Measurements from ENCODE around the gene DDRGK1. TPM values are rescaled to one million over a fixed set of nuclear protein-coding genes. Genes with fewer than 3 reads are reported as not detected.

Gene DDRGK1
- total RNA-seq, 1 donor from 2014 or later, result 108 TPM

- H3K9me3 ChIP-seq, result no peaks in the 10 kb centered on the region
- H3K4me1 ChIP-seq, result no peaks in the 10 kb centered on the region
- H3K36me3 ChIP-seq, result no peaks in the 10 kb centered on the region
- intact Hi-C loops (cut with DNase I), result no loop called here
- no peak overlapping the region for H3K27ac ChIP-seq
- ATAC-seq (no peak), DNase-seq (no peak)
- TF ChIP-seq, protein P1, sequence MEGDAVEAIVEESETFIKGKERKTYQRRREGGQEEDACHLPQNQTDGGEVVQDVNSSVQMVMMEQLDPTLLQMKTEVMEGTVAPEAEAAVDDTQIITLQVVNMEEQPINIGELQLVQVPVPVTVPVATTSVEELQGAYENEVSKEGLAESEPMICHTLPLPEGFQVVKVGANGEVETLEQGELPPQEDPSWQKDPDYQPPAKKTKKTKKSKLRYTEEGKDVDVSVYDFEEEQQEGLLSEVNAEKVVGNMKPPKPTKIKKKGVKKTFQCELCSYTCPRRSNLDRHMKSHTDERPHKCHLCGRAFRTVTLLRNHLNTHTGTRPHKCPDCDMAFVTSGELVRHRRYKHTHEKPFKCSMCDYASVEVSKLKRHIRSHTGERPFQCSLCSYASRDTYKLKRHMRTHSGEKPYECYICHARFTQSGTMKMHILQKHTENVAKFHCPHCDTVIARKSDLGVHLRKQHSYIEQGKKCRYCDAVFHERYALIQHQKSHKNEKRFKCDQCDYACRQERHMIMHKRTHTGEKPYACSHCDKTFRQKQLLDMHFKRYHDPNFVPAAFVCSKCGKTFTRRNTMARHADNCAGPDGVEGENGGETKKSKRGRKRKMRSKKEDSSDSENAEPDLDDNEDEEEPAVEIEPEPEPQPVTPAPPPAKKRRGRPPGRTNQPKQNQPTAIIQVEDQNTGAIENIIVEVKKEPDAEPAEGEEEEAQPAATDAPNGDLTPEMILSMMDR (IDR thresholded peaks at IDR 0.05), result no peak
- H3K27me3 ChIP-seq, result no peaks in the 10 kb centered on the region
- no peak overlapping the region for H3K4me3 ChIP-seq
Observed at GRCh38 chr20:3166913-3167342, 37.6 kb downstream of the DDRGK1 start.

DNA sequence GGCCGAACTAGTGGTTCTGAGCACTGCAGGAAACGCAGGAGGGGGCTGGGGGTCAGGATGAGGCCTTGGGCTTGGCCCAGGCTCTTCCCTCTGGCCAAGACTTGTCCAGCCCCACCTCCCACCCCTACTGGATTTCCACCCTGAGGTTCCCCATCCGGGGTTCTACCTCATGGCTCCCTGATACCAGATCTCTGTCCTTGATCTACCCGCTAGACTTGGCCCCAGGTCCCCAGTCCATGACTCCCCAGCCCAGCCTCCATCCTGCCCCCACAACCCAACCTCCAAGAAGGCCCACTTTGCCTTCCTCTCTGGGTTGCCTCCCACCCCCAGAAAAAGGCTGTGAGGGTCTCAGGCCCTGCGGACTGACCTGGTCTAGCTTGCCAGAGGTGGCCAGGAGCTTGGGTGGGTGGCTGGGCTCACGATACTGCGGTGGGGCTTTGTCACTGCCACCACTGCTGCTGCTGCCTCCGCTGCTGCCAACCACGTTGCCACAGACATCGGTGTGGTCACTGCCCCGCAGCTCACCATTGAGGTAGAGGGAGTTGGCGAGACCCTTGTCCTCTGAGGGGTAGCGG lies 38.1 kb downstream of the DDRGK1 start:
- intact Hi-C loops (cut with DNase I), result no loop called here
- no peak for ATAC-seq
- no peak overlapping the region for H3K27ac ChIP-seq

DNA sequence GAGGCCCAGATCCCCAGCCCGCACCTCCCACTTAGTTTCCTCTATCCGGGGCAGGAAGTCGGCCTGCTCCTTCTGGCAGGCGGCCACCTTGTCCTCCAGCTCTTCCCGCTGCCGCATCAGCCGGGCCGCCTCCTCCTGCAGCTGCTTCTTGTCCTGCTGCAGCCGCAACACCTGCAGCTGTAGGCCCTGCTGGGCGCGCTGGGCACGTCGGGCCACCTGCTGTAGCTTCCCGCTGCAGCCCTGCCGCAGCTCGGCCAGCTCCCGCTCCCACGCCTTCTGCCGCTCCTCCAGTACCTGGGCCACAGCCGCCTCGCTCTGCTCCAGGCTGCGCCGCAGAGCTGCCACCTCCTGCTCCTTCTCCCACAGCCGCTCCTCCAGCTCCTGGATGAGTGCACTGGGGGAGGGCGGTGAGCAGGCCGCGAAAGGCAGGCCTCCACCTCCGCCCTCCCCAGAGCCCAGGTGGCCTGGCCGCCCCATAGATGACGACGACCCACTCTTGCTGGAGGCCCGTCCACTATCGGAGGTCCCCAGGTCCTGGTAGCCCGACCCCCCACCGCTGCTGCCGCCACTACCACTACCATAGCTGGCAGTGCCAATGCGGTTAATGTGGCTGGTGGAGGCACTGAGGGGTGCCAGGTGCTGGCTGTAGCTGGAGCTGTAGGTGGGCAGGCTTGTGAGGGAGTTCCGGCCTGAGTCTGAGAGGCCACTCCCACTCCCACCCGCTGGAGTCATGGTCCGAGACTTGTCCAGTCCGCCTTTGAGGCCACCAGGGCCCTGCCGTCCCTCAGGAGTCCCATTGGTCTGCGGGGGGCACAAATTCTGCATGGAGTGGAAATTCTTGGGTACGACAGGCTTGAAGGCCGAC lies 38.8 kb downstream of the DDRGK1 start:
- Histone ChIP-seq H3K9me3 (no peaks in the 10 kb centered on the region), H3K4me1 (no peaks in the 10 kb centered on the region), H3K4me3 (no peak overlapping the region), H3K27ac (no peak overlapping the region), H3K27me3 (no peaks in the 10 kb centered on the region), H3K36me3 (no peaks in the 10 kb centered on the region)
- ATAC-seq (no peak), DNase-seq (no peak)
- intact Hi-C loops (cut with DNase I), result no loop called here
- TF ChIP-seq, protein P1 (IDR thresholded peaks at IDR 0.05), result no peak

More for the DNA sequence above, 38.1 kb downstream of the DDRGK1 start:
- Histone ChIP-seq H3K9me3 (no peaks in the 10 kb centered on the region), H3K4me1 (no peaks in the 10 kb centered on the region), H3K36me3 (no peaks in the 10 kb centered on the region), H3K27me3 (no peaks in the 10 kb centered on the region), H3K4me3 (no peak overlapping the region)
- DNase-seq, result no peak
- TF ChIP-seq, protein P1 (IDR thresholded peaks at IDR 0.05), result no peak

DNA sequence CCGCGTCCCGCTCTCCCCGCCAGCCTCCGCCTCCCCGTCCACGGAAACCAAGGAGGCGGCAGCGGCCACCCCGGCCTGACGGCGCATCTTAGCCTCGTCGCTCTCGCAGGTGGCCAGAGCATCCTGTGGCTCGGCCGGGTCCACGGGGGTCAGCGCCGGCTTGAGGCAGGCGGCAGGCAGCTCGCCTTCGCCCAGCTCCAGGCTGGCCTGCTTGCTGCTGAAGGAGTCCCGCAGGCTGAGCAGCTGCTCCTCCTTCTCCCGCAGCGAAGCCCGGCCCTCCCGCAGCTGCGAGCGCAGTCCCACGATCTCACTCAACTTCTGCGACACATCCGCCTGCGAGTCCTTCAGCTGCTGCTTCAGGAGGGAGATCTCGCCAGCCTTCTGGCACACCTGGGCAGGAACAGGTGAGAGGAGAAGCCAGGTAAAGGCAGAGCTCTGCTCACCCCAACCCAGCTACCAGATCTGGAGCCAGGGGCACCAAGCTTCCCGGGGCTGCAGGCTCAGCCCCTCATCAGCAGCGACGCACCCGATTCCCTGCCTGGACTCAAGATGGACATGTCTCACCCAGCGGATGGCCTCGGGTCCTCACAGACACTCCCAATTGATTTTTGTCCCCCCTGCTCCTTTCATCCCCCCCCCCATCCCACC lies 39.6 kb downstream of the DDRGK1 start:
- Histone ChIP-seq H3K27ac (no peak overlapping the region), H3K9me3 (no peaks in the 10 kb centered on the region), H3K4me3 (peak overlapping the region; percentile 5), H3K27me3 (no peaks in the 10 kb centered on the region), H3K4me1 (no peaks in the 10 kb centered on the region), H3K36me3 (no peaks in the 10 kb centered on the region)
- TF ChIP-seq, protein P1 (IDR thresholded peaks at IDR 0.05), result no peak
- intact Hi-C loops (cut with DNase I), result no loop called here
- ATAC-seq (no peak), DNase-seq (no peak)

- ATAC-seq, result no peak
- no peaks in the 10 kb centered on the region for H3K36me3 ChIP-seq
- no peak overlapping the region for H3K4me3 ChIP-seq
- no peaks in the 10 kb centered on the region for H3K9me3 ChIP-seq
- H3K4me1 ChIP-seq, result no peaks in the 10 kb centered on the region
- intact Hi-C loops (cut with DNase I), result no loop called here
- no peaks in the 10 kb centered on the region for H3K27me3 ChIP-seq
- TF ChIP-seq, protein P1 (IDR thresholded peaks at IDR 0.05), result no peak
- H3K27ac ChIP-seq, result no peak overlapping the region
- DNase-seq, result peak; percentile 60
Observed at GRCh38 chr20:3164043-3164762, 40.3 kb downstream of the DDRGK1 start.
